Head of caudate nucleus (tissue), 42 donors: ENCODE data around the gene ASB2.
A peak's percentile ranks its signal among the peaks of the same experiment; 100 is the strongest.

ENCODE experiments used
- DNase-seq, 42 donors: peaks; one replicate each; pipeline versions ENCODE4 v3.0.0 to v3.0.0-alpha.2; 2020 to 2021; ENCODE audit warnings: mixed read lengths in 7 of 42
- intact Hi-C: fragments of 100-400 bp; cut with DNase I; formaldehyde crosslinking; loops from one replicate; pipeline ENCODE4 v1.15.0; 2022

Gene ASB2

GRCh38 chr14:93954900-93955849 lies 21.2 kb downstream of the ASB2 start:
- intact Hi-C loops = no loop called here
- peak in 3 of 42 donors; percentile 19 to 21 (median 21) for DNase-seq

DNA sequence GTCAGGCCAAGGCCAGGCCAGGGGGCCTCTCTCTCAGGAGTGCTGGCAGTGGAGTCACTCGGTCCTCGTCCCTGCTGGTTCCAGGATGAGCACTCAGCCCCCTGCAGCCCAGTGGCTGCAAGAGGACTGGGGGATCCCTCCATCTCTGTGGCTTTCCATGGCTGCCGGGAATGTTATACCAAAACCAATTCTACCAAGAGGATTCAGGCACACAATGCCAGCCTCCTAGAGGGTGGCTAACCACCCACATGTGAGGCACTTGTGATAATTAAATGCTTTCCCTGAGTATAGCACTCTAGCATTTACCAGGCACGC lies 21.9 kb downstream of the ASB2 start:
- DNase-seq = no peak

GRCh38 chr14:93953739-93954515 lies 22.4 kb downstream of the ASB2 start:
- intact Hi-C loops = no loop called here
- DNase-seq = no peak

More for the DNA sequence above, 21.9 kb downstream of the ASB2 start:
- intact Hi-C loops = no loop called here

DNA sequence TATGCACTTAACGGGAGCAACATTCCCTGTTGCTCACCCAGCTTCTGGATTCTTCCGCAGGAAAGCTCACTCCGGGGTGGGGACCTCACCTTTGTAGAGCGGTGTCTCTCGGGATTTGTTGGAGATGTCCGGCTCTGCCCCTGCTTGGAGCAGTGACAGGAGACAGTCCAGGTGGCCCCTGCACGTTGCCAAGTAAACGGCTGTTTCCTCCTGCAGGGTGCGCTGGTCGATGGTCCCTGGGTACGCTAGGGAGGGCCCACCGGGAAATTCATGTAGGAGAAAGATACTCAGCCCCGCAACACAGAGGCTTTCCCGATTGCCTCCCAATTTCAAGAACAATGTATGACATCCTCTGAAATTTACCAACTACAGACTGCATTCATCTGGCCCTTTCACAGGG lies 23.1 kb downstream of the ASB2 start:
- DNase-seq = no peak
- intact Hi-C loops = no loop called here

GRCh38 chr14:93952829-93953228 lies 23.5 kb downstream of the ASB2 start:
- DNase-seq = no peak
- intact Hi-C loops = no loop called here

DNA sequence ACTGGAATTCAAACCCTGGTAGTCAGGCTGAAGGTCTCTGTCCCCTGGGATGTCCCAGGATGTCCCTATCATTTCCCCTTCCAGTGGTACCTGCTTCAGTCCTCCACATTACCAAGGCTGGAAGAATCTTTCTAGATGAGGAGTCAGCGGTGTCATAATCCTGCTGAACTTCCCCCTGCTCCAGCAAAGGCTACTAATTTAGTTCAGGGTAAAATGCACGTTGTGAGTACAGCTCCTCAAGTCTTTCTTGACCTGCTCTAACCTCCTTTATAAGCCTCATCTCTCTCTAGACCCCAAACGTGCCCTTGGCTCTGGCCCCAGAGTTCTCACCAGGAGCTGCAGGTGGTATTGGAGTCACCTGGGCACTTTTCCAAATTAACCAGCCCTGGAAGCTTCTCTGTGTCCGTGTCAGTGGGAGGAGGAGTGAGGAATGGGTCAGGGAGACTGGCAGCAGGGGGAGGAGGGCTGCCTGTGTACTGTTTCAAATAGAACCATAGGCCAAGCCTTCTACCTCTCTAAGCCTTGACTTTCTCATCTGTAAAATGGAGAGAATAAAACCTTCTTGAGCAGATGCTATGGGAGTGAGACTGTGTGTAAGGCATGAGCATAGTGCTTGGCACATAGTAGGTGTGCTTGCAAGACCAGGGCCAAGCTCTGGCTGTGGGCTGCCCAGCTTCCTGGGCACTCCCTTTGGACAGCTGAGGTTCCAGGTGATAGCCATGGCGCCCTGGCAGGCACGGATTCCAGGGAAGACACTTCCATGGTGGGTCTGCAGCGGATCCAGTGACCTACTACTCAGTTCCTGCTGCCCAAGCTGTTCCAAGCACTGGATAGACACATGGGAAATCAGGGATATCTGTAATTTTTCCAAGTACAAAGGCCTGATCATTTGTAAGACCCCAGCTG lies 24.5 kb downstream of the ASB2 start:
- intact Hi-C loops = no loop called here
- no peak for DNase-seq

DNA sequence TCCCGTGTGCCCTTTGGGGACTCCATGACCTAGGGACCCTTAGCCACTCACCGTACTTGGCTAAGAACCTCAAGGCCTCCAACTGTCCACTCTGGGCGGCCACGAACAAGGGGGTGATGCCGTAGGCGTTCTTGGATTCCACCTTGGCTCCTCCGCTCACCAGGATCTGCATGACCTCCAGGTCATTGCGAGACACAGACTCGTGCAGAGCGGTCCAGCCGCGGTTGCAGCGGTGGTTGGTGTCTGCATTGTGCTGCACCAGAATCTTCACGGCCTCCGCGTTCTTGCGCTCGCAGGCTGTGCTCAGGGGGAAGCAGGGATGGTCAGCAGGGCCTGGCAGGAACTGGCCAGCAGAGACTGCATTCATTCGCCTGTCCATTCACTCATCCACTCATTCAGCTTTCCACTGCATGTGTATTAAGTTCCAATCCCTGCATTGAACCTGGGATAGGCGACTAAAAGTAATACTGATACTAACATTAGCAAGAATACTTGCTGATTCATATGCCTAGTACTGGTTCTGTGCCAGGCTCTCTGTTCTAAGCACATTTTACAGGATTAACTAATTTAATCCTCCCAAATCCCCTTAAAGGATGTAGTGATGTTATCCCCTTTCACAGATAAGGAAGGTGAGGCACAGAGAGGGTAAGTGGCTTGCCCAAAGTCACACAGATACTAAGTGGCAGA lies 25.3 kb downstream of the ASB2 start:
- intact Hi-C loops = no loop called here

GRCh38 chr14:93949511-93950075 lies 26.8 kb downstream of the ASB2 start:
- DNase-seq = no peak
- intact Hi-C loops = no loop called here

More for the DNA sequence above, 25.3 kb downstream of the ASB2 start:
- DNase-seq = no peak

DNA sequence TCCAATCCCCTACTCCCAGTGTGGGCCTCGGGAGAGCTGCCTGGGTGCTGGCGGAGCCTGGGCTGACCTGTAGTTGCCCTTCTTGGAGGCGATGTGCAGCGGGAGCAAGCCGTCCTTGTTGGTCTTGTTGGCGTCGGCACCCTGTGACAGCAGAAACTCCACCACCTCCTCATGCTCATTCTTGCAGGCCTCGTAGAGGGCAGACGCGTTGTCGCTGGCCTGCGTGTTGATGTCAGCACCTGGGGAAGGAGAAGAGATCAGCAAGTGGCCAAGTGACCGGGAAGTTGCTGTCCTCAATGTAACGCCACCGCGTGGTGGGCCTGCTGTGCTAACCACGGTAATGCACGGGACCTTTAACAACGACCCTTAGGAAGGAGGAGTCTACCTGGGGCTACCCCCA lies 29.1 kb downstream of the ASB2 start:
- intact Hi-C loops = no loop called here
- no peak for DNase-seq

GRCh38 chr14:93946541-93947090 lies 29.8 kb downstream of the ASB2 start:
- intact Hi-C loops = no loop called here
- DNase-seq = no peak

- DNase-seq = no peak
- intact Hi-C loops = no loop called here
These were observed 30.3 kb downstream of the ASB2 start for GRCh38 chr14:93946104-93946503.

DNA sequence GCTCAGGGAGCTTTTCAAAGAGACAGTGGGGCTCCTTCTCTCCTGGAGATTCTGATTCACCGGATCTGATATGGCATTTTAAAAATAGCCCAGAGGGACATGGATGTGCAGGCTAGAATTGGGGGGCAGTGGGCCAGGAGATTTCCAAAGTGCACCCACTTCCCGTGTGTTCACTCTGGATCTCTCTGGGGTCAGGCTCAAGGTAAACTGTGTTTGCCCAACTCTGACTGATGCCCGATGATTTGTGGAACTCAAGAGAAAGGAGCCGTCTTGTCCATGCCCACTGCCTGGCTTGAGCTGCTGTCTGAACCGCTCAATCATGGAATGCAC lies 31.3 kb downstream of the ASB2 start:
- no peak for DNase-seq
- intact Hi-C loops = no loop called here

- intact Hi-C loops = no loop called here
- no peak for DNase-seq
These were observed 31.9 kb downstream of the ASB2 start for GRCh38 chr14:93944348-93945069.

DNA sequence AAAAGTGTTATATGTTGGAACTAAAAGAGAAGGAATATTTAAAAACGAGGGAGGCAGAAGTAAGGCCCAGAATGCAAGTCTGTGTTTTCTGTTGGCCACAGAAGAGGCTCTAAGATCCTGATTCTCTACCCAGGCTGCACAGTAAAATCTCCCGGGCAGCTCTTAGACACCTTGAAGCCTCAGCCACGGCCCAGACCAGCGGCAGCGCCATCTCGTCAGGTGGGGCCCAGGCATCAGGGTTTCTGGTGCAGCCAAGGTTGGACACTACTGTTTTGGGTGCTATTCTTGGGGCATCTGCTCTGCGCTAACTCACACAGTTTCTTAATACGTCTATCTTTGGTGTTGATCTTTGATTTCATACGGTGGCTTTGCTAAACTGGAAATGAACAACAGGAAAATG lies 32.4 kb downstream of the ASB2 start:
- intact Hi-C loops = no loop called here

GRCh38 chr14:93943052-93943451 lies 33.3 kb downstream of the ASB2 start:
- DNase-seq = no peak
- intact Hi-C loops = no loop called here

More for the DNA sequence above, 32.4 kb downstream of the ASB2 start:
- no peak for DNase-seq

DNA sequence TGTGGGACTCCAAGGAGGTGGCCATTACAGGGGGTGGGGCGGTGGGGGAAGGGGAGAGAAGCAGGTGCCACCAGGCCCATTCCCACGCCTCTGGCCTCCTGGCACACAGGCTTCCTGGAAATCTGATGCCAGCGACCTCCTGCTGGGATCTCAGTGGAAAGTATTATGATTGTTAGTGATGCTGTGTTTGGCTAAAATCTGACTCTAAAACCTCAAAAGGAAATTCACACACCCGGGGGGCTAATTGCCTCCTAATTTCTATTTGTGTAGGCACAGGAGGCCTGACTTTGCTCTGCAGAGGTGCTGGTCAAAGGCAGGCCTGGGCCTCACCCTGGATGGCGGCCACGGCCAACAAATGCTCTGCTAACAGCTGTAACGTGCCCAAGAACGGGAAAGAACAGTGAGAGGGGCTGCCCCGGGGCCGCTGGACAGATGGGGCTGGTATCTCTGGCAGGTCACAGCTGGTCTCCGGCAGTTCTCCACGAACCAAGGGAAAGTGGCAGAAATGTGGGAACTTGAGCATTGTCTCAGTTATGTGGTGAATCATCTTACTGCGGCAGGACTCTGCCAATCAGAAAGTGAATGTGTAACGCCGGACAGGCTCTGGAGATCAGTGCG lies 35.0 kb downstream of the ASB2 start:
- intact Hi-C loops = no loop called here
- no peak for DNase-seq

DNA sequence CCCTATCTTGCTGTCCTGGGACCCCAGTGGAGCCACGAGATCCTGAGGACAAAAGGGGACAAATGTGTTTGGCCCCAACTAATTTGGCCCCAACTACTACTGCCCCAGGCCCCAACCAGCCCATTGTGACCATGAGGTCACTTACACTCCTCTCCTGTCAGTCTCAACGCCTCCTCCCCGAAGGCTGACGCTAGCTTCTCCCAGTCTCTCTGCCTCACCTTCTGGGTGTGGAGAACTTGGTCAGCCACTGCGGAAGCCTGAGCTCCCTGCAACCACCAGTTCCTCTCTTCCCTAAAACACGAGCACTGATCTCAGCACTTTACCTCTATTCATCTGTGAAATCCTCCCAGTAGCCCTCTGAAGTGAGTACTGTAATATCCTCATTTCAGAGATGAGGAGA lies 35.9 kb downstream of the ASB2 start:
- DNase-seq = no peak
- intact Hi-C loops = no loop called here
